Occipital lobe (tissue), 2 donors: ENCODE results near the gene RASSF1. TPM values are rescaled to one million over a fixed set of nuclear protein-coding genes. Genes with fewer than 3 reads are reported as not detected.

Source experiments
- DNase-seq: peaks from one replicate; lab custom pipeline; 2025; lab: John Stamatoyannopoulos, UW
- total RNA-seq: library from RNA; depleted of rRNA; stranded (reverse); fragments of >200 nt; gene quantifications from one replicate; pipeline ENCODE4 v1.2.3, GENCODE V29; 2014

Gene RASSF1
- total RNA-seq, 1 donor from 2014 or later = 7.8 TPM

DNA sequence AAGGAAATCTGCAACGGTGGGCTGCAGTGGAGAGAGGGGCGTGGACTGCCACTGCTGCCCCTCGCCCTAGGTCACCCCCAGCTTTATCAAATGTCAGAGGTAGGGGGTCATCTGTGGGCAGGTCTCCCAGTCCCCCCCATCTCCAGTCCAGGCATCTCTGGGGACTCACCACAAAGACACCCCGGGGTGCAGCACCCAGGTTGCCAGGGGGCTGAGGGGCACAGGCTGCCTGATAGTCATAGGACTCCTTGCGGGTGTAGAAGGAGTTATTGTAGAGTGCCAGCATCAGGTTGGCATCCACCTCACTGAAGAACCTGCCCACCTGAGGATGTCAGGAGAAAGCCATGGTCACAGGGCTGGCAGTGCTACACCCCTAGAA is 25.2 kb upstream of the RASSF1 start:
- DNase-seq = no peak

DNA sequence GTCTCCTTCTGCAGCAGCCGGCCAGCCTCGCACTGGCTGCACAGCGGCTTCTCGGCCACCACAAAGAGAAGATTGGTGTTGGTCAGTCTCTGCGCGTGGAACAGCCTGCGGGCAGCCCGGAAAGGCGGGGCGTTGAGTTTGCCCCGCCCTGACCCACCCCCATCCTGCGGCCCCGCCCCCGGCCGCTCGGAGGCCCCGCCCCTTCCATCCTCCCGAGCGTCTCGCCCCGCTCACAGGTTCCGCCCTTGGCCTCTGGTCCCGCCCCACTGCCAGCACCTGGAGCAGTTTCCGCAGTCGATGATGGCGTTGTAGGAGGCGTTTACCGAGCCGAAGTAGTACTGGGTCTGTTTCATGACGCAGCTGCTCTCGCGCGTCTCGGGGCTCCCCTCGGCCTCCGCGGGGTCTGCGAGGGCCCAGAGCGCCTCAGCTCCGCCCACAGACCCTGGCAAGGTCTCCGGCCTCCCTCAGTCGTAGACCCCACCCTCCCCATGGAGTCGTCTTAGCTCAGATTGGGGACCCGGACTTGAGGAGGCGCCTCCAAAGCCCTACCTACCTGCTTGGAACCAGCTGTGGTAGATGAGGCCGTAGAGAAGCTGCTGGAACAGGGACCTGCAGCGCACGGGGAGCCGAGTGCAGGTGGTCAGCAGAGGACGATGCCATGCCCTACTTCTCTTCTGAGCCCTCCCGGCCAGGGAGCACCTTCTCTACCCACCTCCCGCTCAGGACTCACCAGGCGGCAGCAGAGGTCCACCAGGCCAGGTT is 24.6 kb upstream of the RASSF1 start:
- DNase-seq = peak; percentile 69

- DNase-seq = no peak
These were observed 24.0 kb upstream of the RASSF1 start for GRCh38 chr3:50364573-50365079.

GRCh38 chr3:50359760-50360110 is 19.1 kb upstream of the RASSF1 start:
- DNase-seq = no peak

- peak; percentile 99 for DNase-seq
These were observed 18.5 kb upstream of the RASSF1 start, which contains the start of gene TMEM115 for GRCh38 chr3:50358911-50359759. TSS of gene TMEM115 (minus strand) at chr3:50359521. CDS start at chr3:50359063, 458 bp downstream.

DNA sequence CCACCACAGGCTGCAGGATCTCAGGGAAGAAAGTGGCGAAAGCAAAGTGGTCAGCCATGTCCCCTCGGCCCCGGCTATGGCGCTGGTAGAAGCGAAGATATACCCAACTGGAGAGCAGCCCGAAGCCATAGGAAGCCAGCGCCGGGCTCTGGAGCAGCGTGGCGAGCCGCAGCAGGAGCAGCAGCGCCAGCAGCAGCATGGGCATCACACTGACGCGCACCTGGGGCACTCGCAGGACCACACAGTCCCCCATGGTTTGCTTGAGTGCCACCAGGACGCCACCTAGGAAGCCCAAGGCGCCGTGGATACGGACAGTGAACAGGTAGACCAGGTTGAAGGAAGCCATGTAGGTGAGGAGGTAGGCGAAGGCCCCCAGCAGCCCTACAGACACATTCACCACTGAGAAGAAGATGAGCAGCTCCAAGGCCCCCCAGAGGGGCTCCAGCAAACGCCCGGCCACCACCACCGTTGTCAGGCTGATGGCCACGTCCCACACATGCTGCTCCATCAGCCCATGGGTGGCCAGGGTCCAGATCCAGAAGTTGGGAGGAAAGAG is 17.8 kb upstream of the RASSF1 start:
- no peak for DNase-seq

DNA sequence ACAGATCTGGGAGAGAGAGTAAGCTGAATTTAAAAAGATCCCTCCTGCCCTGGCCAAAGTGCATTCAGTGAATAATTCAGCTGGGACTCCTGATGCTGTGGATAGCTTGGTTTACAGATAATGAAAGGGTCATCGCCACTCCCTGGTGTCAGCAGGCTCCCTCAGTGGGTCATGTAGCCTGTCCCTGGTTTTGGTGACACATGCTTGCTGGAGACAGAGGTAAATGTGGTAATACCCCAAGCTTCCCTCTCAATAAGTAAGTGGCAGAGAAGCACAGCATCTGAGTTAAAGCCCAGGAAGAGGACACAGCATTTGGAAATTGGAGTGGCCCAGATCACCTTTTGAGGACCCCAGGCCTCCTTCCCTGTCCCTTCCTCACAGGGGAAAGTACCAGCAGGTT is 16.8 kb upstream of the RASSF1 start:
- no peak for DNase-seq

- DNase-seq = no peak
These were observed 15.9 kb upstream of the RASSF1 start for GRCh38 chr3:50356553-50356952.

DNA sequence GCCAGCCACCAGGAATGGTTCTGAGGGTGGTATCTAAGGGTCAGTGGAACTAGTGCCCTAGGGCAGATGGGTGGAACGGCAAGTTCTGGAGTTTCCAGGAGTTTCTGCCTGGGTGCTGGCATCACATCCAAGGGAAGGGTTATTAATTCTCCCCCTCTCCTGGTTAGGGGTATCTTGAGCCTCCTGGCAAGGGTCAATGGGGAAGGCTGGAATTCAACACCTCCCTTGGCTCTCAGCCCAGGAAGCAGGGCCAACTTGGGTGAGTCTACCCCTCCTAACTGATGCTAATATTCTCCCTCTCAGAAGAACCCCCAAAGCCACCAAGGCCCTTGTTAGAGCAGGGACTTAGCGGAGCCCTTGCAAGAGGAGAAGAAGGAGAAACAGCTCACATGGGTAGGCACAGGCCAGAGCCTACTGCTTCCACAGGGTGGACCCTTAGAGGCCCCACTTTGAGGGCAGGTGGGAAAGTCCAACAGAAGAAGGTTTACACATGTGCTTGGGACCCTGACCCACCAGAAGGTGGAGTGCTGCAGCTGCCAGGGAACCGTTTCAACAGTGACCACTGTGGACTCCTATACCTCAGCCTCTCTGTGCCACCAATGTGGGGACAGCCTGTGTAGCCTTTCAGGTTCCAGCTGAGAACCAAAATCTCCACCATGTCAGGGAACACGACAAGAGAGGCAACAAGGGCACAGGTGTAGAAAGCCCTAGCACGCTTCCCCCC is 15.4 kb upstream of the RASSF1 start:
- no peak for DNase-seq

- DNase-seq = no peak
These were observed 14.2 kb upstream of the RASSF1 start for GRCh38 chr3:50354850-50355249.

DNA sequence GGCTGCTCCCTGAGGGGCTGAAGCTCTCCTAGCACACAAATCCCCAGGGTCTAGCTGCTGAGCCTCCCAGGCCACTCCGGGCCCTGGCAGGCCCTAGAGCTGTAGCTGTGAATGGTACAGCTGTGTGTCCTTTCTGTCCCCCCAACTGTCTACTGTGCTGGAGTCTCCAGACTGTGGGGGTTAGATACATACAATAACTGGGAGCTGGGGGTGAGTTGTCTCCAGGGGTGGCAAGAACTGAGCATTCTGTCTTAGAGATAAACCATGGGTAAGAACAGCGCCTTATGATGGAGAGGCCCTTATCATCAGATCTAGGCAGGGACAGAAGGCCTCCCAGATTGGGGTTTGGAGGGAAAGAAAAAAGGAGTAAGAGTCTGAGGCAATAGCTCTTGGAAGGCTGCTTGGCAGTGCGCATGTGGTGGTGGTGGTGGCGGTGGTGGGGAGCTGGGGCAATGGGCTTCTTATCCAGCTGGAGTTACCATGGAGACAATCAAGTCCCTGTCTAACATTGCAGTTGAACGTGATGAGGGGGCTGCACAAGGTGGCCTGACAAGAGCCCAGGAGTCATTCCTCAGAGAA is 13.6 kb upstream of the RASSF1 start:
- DNase-seq = no peak

DNA sequence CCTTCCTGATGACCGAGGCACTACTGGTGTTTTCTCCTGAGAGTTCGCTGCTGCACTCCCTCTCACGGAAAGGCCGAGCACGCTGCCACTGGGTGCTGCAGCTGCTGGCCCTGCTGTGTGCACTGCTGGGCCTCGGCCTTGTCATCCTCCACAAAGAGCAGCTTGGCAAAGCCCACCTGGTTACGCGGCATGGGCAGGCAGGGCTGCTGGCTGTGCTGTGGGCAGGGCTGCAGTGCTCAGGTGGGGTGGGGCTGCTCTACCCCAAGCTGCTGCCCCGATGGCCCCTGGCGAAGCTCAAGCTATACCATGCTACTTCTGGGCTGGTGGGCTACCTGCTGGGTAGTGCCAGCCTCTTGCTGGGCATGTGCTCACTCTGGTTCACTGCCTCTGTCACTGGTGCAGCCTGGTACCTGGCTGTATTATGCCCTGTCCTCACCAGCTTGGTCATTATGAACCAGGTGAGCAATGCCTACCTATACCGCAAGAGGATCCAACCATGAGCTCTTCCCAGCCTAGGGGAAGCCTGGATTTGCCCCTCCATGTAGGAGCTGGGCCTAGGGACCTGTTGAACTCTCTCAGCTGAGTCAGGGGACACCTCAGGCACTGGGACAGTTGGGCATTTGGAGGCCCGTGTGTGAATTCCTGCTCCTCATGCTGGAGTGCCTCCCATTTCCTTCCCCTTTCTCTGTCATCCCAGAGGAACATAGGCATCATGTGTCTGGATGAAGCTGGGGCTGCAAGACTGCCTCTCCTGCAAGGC is 12.8 kb upstream of the RASSF1 start:
- no peak for DNase-seq

GRCh38 chr3:50352781-50353180 is 12.1 kb upstream of the RASSF1 start:
- no peak for DNase-seq

- DNase-seq = no peak
These were observed 10.7 kb upstream of the RASSF1 start for GRCh38 chr3:50351323-50351697.

DNA sequence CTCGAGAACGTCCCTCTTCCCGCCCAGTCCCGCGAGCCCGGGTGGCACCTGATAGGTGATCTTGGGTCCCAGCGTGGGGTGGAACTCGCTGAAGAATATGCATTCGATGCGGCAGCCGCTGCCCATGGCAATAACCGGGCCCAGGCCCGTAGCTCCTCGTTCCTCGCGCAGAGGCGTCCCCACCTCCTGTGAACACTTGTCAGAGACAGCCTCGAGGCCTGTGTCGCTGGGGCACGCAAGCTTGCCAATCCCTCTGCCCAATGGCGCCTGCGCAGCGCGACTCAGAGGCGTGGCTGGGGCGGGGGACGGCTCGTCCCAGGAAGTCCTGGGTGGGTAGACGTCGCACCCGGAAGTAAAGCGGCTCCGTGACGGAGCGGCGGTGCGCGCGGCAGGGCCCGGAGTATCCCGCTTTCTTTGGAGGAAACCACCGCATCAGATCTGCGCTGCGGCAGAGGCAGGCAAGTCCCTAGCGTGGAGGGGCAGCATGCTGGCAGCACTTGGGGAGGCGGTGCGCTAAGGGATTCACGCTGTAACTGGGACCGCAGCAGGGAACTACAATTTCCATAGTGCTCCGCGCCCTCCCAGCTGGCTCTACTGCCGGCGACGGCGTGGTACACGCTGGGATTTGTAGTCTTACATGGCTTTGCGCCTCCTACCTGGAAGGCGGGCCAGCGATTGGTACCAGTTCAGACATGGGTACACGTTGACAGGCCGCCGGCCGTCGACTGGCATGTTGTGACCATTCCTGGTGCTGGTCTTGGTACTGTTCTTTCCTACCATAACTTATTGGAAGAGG is 10.1 kb upstream of the RASSF1 start, which contains the start of the genes CYB561D2 and NPRL2:
Gene CYB561D2 (plus strand): TSS at position 336 of the 796 bp plus-strand sequence. CDS start 572 bp downstream, outside the sequence.
Gene NPRL2 (minus strand): TSS at position 249 of the 796 bp plus-strand sequence. CDS start 123 bp downstream, at position 126.
- peak; percentile 96 for DNase-seq

GRCh38 chr3:50350213-50350526 is 9.5 kb upstream of the RASSF1 start:
- DNase-seq = no peak

DNA sequence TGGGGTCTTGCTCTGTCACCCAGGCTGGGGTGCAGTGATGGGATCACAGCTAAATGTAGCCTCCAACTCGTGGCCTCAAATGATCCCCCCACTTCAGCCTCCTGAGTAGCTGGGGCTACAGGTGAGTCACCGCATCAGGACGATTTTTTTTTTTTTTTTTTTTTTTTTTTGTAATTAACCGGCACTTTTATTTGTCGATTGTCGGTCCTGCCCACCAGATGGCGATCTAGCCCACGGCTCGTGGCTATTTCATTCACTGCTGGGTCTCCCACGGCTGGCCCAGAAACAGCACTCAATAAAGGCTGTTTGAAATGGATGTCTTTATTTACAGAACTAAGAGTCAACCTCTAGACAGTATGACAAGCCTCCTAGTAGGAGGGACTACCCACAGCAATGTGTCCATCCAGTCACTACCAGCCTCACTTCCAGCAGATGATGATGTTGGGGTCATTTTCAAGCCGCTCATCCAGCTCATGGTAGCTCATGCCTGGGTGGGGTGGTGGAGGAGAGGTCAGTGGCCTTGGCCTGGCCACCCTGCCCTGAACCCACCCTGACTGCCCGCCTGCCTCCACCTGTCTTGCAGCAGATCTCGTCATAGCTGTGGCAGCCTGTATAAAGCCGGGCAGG is 6.7 kb upstream of the RASSF1 start:
- DNase-seq = peak; percentile 29

DNA sequence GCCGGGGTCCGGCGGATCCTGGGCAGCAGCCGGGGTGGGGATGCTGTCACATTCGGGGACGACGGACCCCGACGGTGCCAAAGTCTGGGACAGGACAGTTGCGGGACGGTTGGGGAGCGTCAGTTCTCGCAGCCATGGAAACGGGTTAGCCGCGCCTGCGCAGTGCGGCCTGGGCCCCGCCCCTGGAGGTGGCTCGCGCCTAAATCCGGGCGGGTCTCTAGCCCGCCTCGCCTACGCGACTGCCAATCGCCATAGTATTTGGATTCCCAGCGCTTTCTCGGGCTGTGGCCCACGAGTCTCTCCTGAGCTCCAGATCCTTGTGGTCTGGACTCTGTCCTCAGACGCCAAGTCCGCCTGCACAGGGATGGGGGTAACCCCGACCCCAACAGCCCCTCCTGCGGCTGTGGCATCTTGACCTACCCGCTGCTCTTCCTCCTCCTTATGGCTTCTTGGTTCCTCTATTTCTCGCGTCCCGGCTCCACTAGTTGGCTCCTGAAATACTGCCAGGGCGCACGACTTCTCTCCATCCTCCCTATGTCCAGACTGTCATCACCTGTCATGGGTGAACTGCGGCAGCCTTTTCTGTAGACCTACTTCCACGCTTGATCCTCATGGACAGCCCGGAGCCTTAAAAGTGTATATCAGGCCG is 5.1 kb upstream of the RASSF1 start, which contains the start of gene ZMYND10:
Gene ZMYND10 (minus strand): TSS at position 147 of the 649 bp plus-strand sequence. CDS start 153 bp downstream, outside the sequence.
- peak; percentile 14 for DNase-seq
